IPS DF 6.9 (cell line): ENCODE measurements around the gene GRIK4.

Experiments
- DNase-seq: peaks from one replicate; pipeline ENCODE4 v3.0.0-alpha.2; 2013; ENCODE audit warnings: low read depth, low spot score
- H3K27ac ChIP-seq: one replicate; pipeline ENCODE4 v1.5.1; 2013; ENCODE audit warnings: low read length, control low read depth
- H3K27me3 ChIP-seq: 2 replicates; pipeline ENCODE4 v1.6.1; 2013; ENCODE audit warnings: mild to moderate bottlenecking, low read length; ENCODE audit not compliant: control insufficient read depth, insufficient read depth
- H3K36me3 ChIP-seq: 2 replicates; pipeline ENCODE4 v1.6.1; 2013; ENCODE audit warnings: low read length; ENCODE audit not compliant: control insufficient read depth, insufficient read depth
- H3K4me1 ChIP-seq: 2 replicates; pipeline ENCODE4 v1.6.1; 2013; ENCODE audit warnings: low read length; ENCODE audit not compliant: control insufficient read depth, insufficient read depth
- H3K4me3 ChIP-seq: 2 replicates; pipeline ENCODE4 v1.5.1; 2013; ENCODE audit warnings: mild to moderate bottlenecking, low read length
- H3K9me3 ChIP-seq: 2 replicates; pipeline ENCODE4 v1.6.1; 2013; ENCODE audit warnings: low read length, inconsistent platforms; ENCODE audit not compliant: control insufficient read depth, insufficient read depth
- WGBS: extraction: QIAGEN DNeasy Blood & Tissue Kit; methylation state at CpG from one replicate; pipeline ENCODE4 v1.1.7; 2013; ENCODE audit warnings: mixed read lengths, missing lambda C conversion rate; ENCODE audit not compliant: insufficient read length, insufficient coverage; 5-methylcytosine and 5-hydroxymethylcytosine counted together

Gene GRIK4

DNA sequence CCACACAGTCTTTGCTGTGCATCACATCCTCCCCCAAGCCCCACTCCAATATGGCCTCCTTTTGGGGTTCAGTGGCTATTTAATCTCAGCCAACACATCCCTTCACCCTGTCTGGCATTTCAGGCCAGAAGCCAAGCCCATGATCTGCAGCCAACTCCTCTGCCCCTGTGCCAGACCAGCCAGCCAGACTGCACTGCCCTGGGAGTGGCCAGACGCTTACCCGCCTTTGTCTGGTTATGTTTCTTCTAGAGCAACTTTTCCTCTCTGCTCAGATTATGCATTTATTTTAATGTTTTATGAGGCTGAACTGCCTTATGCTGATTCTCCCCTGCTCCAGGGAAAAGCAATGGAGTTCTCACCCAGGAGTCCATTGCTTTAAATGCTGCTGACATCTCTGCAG lies 305.6 kb downstream of the GRIK4 start:
- Histone ChIP-seq H3K27me3 (no peaks in the 10 kb centered on the region), H3K4me1 (no peaks in the 10 kb centered on the region; the same call in 1 of the 2 replicates), H3K27ac (no peak overlapping the region), H3K9me3 (no peaks in the 10 kb centered on the region), H3K4me3 (no peak overlapping the region), H3K36me3 (no peaks in the 10 kb centered on the region)
- WGBS = no CpG with 5 or more reads among the region's 2 CpGs
- no peak for DNase-seq

DNA sequence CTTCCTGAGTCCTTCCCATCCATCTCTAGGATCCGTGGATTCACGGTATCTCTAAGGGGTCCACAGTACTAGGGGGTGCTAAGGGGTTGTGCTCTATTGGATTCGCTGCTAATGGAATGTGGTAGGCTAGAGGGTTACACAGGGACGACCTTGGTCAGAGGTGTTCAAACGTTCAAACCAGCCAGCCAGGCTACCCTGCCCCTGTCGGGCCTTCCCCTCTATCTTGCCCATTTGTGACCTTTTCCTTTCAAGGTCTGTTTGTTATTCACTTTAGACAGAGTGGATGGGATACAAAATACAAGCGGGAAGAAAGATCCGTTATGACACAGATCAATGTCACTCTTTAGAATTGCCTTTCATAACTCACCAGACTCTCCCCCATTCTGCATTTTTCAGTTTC lies 306.5 kb downstream of the GRIK4 start:
- no CpG with 5 or more reads among the region's 8 CpGs for WGBS
- Histone ChIP-seq H3K4me3 (no peak overlapping the region), H3K27ac (no peak overlapping the region), H3K9me3 (no peaks in the 10 kb centered on the region), H3K27me3 (no peaks in the 10 kb centered on the region), H3K36me3 (no peaks in the 10 kb centered on the region), H3K4me1 (no peaks in the 10 kb centered on the region; the same call in 1 of the 2 replicates)
- no peak for DNase-seq

DNA sequence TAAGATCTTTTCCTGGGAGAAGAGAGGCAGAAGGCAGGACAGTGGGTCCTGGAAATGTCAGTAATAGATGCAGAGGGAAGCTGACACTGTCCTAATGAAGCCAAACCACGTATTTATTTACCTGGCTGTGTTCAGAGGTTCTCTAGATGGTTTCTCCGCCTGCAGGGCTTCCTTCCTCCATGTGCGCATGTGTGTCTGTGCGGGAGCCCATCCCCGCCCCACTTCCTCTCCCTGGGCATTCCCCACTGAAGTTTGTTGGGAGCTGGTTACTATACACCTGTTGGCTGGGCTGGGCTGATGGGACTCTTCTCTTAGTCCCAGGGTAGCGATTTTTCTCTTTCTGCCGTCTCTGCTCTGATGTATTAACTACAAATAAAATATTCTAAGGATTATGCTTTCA lies 307.5 kb downstream of the GRIK4 start:
- no peak overlapping the region for H3K27ac ChIP-seq
- no peaks in the 10 kb centered on the region for H3K27me3 ChIP-seq
- WGBS = no CpG with 5 or more reads among the region's 7 CpGs
- no peak overlapping the region for H3K4me3 ChIP-seq
- no peak for DNase-seq
- no peaks in the 10 kb centered on the region for H3K36me3 ChIP-seq
- H3K9me3 ChIP-seq = no peaks in the 10 kb centered on the region
- no peaks in the 10 kb centered on the region; the same call in 1 of the 2 replicates for H3K4me1 ChIP-seq

DNA sequence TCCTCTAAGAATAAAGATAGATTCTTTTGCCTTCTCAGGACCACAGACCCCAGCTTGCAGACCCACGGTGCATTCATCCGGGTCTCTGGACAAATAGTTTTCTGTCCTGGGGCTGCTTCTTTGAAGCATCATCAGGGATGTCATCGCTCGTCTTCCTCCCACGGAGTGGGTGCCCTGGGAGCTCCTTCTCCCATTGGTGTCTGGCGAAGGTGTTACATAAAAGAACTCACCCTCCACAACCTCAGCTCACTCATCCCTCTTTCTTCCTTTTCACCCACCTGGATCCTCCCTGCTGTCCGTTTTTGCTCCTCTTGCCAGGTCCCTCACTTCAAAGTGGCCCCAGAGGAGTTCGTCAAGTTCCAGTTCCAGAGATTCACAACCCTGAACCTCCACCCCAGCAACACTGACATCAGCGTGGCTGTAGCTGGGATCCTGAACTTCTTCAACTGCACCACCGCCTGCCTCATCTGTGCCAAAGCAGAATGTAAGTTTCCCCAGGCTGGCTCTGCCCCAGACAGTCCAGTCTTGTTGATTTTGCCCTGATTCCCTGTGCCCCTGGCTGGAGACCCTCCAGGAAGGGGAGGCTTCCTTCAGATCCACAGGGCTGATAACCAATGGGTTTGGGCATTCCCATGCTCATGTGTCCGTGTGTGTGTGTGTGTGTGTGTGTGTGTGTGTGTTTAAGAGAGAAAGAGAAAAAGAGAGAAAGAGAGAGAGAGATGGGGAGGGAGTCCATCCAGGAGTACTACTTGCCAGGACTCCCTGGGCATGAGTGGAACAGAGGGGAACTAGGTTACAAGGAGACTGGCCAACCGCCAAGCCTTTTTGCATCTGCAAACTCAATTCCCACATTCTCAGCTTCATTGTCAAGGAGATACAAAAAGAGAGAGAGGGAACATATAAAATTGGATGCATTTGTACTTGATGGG lies 308.2 kb downstream of the GRIK4 start:
- Histone ChIP-seq H3K4me3 (no peak overlapping the region), H3K4me1 (no peaks in the 10 kb centered on the region; the same call in 1 of the 2 replicates), H3K27ac (no peak overlapping the region), H3K36me3 (no peaks in the 10 kb centered on the region), H3K9me3 (no peaks in the 10 kb centered on the region), H3K27me3 (no peaks in the 10 kb centered on the region)
- DNase-seq = no peak
- no CpG with 5 or more reads among the region's 12 CpGs for WGBS

DNA sequence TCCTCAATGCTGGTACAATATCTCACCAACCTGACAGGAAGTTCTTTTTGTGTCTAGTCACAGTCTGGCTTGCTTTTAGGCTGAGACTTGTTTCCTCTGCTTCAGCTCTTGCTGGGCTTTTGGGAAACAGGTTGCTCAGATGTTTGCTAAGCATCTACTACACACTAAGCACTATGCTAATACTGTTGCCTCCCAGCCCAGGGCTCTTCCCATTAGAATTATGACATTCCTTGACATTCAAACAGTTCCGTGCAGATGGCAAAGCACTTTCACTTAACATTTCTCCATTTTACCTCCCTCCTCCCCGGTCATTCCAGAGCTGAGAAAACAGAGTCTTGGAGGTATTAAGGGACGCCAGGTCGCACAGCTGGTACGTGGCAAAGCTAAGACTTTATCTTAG lies 311.6 kb downstream of the GRIK4 start:
- Histone ChIP-seq H3K4me3 (no peak overlapping the region), H3K27ac (no peak overlapping the region), H3K36me3 (no peaks in the 10 kb centered on the region), H3K4me1 (no peaks in the 10 kb centered on the region), H3K9me3 (no peaks in the 10 kb centered on the region), H3K27me3 (no peaks in the 10 kb centered on the region)
- no peak for DNase-seq
- no CpG with 5 or more reads among the region's 5 CpGs for WGBS

DNA sequence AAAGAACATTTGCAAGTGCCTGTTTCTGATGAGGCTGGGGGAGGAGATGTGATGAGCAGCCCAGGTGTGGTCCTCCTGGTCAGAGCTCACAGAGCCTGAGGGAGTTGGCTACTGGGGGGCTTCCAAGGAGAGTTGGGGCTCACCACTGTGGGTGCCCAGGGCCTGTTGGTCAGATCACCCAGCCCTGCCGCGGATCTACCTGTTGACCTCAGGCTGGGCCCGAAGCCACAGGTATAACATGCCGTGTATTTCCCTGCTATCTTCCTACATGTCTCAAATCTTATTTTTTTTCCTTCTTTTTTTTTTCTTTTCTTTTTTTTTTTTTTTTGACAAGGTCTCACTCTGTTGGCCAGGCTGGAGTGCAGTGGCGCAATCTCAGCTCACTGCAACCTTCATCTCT lies 312.7 kb downstream of the GRIK4 start:
- no CpG with 5 or more reads among the region's 5 CpGs for WGBS
- Histone ChIP-seq H3K9me3 (no peaks in the 10 kb centered on the region), H3K27me3 (no peaks in the 10 kb centered on the region), H3K4me1 (no peaks in the 10 kb centered on the region), H3K36me3 (no peaks in the 10 kb centered on the region), H3K27ac (no peak overlapping the region), H3K4me3 (no peak overlapping the region)
- no peak for DNase-seq

DNA sequence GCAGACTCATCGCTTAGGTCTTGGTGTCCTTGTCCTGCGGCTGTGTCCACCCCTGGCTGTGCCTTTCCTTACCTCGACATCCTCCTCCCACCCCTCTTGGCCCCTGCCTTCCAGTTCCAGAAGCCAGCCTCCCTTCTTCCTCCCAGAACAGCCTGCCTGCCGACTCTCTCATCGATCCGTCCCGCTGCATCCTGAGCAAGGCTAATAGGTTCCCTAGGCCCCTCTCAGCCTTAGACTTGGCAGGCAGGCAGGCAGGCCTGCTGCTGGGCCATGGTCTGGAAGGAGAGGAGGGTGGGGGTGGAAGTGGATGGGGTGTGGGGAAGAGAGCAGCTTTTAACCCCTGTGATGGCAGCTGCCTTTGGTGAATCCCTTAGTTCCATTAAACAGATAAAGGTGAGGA lies 315.6 kb downstream of the GRIK4 start:
- no peak overlapping the region for H3K27ac ChIP-seq
- no peaks in the 10 kb centered on the region for H3K36me3 ChIP-seq
- H3K4me3 ChIP-seq = no peak overlapping the region
- no peaks in the 10 kb centered on the region for H3K9me3 ChIP-seq
- whole genome bisulfite sequencing = no CpG with 5 or more reads among the region's 7 CpGs
- H3K27me3 ChIP-seq = no peaks in the 10 kb centered on the region
- H3K4me1 ChIP-seq = no peaks in the 10 kb centered on the region
- DNase-seq = no peak

DNA sequence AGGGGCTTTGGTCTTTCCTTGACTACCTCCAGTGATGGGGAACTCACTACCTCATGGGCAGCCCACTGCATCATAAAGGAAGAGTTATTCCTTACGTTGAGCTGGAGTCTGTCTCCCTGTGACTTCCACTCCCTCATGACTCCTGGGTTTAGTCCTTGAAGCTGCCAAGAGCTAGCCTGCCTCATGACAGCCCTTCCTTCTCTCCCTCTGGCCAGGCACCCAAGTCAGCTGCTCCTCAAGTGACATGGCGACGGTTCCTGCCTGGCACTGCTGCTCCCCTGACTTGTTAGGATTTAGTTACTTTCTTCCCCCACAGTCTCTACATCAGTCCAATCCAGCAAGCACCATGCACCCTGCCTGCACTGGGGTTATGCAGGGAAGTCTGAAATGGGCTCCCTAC lies 316.3 kb downstream of the GRIK4 start:
- Histone ChIP-seq H3K36me3 (no peaks in the 10 kb centered on the region), H3K27me3 (no peaks in the 10 kb centered on the region), H3K9me3 (no peaks in the 10 kb centered on the region), H3K27ac (no peak overlapping the region), H3K4me3 (no peak overlapping the region), H3K4me1 (no peaks in the 10 kb centered on the region)
- no peak for DNase-seq
- WGBS = no CpG with 5 or more reads among the region's 3 CpGs

DNA sequence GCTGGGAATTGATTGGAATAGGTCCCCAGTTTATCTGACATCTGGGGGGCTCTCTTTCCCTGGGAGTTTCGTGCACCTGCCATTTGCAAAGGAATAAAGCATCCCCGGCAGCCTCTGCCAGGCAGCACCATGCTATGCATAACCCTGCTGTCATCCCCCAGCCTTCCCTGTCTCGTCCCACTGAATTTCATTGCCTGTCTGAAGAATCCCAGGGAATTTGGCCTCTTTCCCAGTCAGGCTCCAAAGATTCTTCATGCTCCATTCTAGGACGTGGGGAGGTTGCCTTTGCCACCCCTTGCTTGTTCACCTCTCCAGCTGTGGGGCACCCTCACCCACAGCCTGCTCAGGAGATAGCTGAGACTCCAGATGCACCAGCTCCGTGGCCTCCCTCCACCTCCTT lies 317.3 kb downstream of the GRIK4 start:
- Histone ChIP-seq H3K27me3 (no peaks in the 10 kb centered on the region), H3K4me1 (no peaks in the 10 kb centered on the region), H3K36me3 (no peaks in the 10 kb centered on the region), H3K27ac (no peak overlapping the region), H3K4me3 (no peak overlapping the region), H3K9me3 (no peaks in the 10 kb centered on the region)
- DNase-seq = no peak
- WGBS = no CpG with 5 or more reads among the region's 5 CpGs

DNA sequence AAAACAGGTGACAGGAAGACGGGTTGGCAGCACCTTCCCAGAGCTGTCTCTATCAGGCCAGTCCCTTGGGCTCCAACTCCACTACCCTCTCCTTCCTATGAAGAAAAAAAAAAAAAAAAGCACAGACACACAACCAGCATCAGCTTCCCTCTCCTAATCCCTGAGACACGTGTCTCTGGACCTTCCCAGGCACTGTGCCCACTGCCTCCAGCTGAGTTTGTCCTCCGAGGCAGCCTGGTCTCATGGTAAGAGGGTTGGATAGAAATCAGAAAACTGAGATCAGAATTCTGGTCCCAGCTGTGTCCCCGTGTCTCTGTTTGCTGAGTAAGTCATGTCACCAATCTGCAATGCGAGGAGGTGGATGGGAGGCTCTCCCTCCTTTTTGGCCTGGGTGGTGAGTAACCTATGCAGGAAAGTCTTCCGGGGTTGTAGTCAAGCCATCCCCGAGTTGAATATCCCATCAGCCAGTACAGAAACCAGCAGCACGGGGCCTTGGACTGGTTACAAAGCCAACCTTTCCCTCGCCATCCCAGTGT lies 318.6 kb downstream of the GRIK4 start:
- Histone ChIP-seq H3K9me3 (no peaks in the 10 kb centered on the region), H3K36me3 (no peaks in the 10 kb centered on the region), H3K27ac (no peak overlapping the region), H3K4me3 (no peak overlapping the region), H3K27me3 (no peaks in the 10 kb centered on the region), H3K4me1 (no peaks in the 10 kb centered on the region)
- no peak for DNase-seq
- no CpG with 5 or more reads among the region's 9 CpGs for WGBS
